Measurements from ENCODE around the gene OGFOD1.
A peak's percentile ranks its signal among the peaks of the same experiment; 100 is the strongest.
"Not testable (repeated sequence)": the region's sequence is repeated elsewhere in the genome, so short reads cannot be mapped to it uniquely, and the experiment has no call there.

OGFOD1 gene

DNA sequence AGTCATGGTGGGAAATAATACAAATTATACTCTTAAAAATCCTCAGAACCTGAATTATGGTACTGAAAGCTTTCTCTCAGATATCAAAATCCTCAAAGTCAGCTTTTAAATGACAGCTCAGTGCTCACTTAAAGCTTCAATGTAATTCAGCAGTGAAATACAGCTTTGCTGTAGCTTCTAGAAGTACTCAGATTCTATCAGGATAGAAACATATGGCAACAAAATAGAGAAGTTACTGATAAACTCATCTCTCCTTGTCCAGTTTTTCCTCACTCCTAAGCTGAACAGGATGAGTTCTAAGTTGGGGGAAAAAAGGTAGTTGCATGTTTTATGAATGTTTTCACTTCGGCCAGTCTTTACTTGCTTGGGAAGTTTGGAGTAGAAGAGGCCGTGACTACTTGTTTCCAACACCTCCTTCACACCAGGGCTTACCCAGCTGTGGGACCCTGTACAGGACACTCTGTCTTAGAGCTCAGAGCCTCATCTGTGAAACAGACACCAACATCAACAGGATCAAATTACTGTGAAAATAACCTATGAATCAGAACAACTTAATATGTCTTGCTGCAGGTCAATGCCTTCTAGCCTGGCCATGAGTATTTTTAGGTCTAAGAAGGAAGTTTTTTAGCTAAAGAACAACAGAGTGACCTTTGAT is 30.2 kb downstream of the OGFOD1 start:
- no peak for DNase-seq

DNA sequence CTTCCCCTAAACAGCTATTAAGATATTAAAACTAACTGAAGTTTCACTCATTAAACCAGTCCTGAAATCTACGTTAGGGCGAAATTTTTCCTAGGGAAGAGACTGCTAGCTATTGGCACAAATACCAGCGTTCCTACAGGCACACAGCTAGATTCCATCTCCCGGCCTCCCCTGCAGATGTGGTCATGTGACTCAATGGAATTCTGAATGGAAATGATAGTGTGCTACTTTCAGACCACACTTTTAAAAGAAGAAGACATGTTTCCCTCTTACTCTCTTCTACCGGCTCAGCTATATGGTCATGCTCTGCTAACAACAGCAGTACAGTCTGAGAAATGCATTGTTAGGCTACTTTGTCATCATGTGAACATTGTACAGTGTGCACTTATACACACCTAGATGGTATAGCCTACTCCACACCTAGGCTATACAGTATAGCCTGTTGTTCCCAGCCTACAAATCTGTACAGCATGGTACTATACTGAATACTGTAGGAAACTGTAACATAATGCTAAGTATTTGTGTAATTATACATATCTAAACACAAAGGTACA is 31.4 kb downstream of the OGFOD1 start:
- no peak for DNase-seq

DNA sequence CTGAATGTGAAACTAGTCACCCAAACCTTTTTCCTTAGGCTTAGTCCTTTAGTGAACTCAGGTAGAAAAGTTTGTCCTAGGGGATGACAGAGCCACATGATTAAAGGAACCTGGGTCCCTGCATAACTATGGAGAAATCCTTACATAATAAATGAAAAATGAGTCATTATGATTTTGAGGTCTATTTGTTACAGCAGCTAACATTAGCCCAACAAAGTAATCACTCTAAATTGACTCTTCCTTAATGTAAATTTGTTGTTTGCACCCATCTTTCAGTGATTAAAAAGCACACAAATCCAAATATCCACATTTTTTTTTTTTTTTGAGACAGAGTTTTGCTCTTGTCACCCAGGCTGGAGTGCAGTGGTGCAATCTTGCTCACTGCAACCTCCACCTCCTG is 32.0 kb downstream of the OGFOD1 start:
- no peak for DNase-seq

DNA sequence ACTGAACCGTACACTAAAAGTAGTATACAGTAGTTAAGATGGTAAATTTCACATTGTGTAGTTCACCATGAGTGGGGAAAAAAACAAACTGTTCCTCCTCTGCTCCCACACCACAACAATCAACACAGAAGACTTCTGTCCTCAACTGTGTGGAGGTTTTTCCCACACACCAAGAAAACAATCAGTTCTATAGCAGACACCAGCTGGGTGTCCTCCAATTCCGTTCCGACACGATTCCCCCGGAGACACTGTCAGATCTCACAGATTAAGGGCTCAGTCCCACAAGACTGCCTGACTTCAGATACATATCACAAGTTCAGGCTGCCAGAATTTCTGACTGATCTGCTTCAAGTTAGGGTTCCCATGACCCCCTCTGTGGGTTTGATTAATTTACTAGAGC is 36.7 kb downstream of the OGFOD1 start:
- DNase-seq, result no peak

DNA sequence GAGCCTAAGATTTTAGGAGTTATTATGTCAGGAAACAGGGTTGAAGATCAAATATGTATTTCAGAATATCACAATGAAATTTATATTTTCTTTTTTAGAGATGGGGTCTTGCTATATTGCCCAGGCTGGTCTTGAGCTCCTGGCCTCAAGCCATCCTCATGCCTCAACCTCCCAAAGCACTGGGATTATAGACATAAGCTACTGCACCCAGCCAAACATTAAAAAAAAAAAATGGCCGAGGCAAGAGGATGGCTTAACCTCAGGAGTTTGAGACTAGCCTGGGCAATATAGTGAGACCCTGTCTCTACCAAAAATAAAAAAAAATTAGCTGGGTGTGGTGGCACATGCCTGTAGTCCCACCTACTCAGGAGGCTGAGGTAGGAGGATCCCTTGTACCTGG is 37.5 kb downstream of the OGFOD1 start:
- not testable (repeated sequence) for DNase-seq

GRCh38 chr16:56491657-56492261 is 40.4 kb downstream of the OGFOD1 start:
- DNase-seq, result peak in 1 of 2 experiments; percentile 2

DNA sequence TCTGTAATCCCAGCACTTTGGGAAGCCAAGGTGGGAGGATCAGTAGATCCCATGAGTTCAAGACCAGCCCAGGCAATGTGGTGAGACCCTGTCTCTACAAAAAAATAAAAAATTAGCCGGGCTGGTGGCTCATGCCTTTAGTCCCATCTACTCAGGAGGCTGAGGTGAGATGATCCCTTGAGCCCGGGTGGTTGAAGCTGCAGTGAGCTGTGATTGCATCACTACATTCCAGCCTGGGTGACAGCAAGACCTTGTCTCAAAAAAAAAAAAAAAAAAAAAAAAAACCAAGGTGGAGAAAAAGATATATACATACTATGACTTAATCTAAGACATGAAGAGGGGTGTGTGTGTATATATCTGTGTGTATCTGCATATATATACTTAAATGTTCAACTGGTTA is 41.8 kb downstream of the OGFOD1 start:
- DNase-seq, result no peak

- DNase-seq, result no peak
Observed at GRCh38 chr16:56493815-56494214, 42.5 kb downstream of the OGFOD1 start.

DNA sequence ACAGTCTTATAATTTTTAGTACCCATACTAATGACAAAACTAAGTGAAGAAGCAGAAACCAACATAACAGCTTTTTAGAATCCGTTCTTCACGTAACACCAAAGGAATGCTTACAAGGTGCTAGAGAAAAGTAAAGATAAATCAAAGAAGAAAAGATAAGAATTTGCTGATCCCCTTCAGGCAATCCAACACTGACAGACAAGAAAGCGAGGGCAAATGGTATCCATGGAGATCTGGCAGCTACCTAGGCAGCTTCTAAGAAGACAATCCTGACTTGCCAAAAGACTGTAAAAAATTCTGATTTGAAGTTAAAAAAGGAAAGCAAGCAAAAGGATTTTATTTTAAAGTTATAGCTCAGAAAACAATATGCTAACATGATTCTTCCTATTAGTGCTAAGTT is 53.8 kb downstream of the OGFOD1 start:
- DNase-seq, result no peak

GRCh38 chr16:56506941-56507340 is 55.6 kb downstream of the OGFOD1 start:
- no peak for DNase-seq

- no peak for DNase-seq
Observed at GRCh38 chr16:56510544-56510943, 59.2 kb downstream of the OGFOD1 start.

DNA sequence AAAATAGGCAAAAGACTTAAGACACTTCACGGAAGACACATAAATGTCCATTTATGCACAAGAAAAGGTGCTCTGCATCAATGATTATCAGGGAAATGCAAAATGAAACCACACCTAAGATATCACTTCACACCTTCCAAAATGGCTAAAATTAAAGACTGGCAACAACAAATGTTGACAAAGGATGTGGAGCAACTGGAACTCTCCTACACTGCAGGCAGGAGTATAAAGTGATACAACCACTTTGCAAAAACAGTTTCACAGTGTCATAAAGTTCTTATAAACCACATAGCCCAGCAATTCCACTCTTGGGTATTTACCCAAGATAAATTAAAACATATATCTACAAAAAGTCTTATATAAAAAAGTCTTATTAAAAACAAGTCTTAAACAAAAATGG is 60.7 kb downstream of the OGFOD1 start:
- no peak for DNase-seq

DNA sequence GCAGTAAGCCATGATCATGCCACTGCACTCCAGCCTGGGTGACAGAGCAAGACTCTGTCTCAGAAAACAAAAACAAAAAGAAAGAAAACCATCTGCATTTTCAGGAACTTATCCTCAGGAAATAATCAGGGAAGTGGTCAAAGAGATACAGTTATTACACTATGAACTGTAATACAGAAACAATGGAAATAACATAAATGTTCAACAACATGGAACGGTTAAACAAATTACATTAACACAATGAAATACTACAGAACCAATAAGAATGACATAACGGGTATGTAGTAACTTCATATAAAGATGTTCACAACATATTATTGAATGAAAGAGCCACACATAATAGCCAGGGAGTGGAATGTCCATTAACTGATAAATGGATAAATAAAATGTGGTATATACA is 61.7 kb downstream of the OGFOD1 start:
- DNase-seq, result no peak

GRCh38 chr16:56513972-56514371 is 62.6 kb downstream of the OGFOD1 start:
- DNase-seq, result peak; percentile 34 to 39

- DNase-seq, result no peak
Observed at GRCh38 chr16:56514845-56515244, 63.5 kb downstream of the OGFOD1 start.

DNA sequence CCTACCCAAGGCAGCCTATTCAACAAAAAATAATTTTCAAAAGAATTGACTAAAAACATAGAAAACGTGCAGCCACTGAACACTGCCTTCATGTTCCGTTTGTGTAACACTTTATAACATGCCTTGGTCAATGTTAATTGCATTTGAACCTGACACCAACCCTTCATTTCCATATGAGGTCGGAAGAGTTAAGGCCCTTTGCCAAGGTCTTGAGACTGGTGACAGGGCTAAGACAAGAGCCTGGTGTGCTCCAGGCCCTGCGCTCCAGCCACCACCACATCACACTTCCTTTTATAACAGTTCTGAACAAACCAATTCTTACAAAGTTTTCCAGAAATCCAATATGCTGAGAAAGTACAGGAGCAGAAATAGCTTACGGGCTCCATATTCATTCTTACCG is 64.3 kb downstream of the OGFOD1 start:
- peak in 1 of 2 experiments; percentile 1 for DNase-seq

DNA sequence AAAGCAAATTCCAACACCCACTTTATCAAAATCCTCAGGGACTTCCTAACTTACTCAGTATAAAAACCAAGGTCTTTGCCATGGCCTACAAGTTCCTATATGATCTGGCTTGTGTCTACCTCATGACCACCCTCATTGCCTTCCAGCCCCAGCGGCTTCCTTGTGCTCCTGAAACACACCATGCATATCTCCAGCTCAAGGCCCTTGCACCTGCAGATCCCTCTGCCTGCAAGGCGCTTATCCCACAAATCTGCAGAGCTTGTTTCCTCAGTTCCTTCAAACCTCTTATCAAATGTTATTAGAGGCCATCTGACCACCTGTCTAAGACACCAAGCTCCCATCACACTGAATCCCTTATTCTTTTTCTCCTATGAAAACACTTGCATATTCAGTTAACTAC is 65.9 kb downstream of the OGFOD1 start:
- no peak for DNase-seq

DNA sequence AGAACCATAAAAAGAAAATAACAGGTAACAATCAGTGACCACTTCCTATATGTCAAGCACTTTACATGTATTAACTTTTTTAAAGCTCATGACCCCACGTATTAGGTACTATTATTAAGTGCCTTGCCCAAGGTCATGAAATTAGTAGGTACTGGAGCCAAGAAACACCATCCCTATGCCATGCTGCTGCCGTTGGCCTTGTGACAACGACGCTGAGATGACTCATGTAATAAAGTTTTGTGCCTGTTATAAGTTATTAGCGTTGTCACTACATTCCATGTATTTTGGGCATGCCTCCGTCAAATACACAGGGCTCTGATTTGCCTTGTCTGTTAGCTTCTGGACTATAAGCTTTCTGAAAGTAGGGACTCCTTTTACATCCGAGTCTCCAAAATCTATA is 67.1 kb downstream of the OGFOD1 start:
- no peak for DNase-seq

GRCh38 chr16:56519459-56520250 is 68.3 kb downstream of the OGFOD1 start, which contains the start of gene BBS2:
TSS of gene BBS2 (minus strand) at chr16:56520024. CDS start at chr16:56519862, 162 bp downstream.
- DNase-seq, result peak; percentile 64 to 93

DNA sequence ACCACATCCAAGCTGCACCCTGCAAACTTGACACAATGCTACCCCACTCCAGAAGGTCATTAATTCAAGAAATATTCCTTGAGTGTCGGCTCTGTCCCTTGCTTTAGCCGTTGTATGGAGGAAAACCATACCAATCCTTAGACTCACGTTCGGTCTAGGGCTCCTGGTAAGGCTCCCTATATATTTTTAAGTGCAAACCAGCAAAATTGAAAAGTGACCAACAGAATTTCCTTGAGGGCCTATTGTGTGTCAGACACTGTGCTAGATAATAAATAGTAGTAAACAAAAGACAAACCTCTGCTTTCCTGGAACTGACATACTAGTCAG is 68.9 kb downstream of the OGFOD1 start:
- DNase-seq, result no peak

GRCh38 chr16:56525236-56525635 is 73.9 kb downstream of the OGFOD1 start:
- no peak for DNase-seq

Measured in NCI-H526 (cell line).